Cortex of kidney (tissue), 1 donor: ENCODE data around the gene PPM1L.

ENCODE experiments used
- DNase-seq: peaks from one replicate; lab custom pipeline; 2025; lab: John Stamatoyannopoulos, UW

Gene PPM1L

GRCh38 chr3:161101609-161102008, 345.6 kb downstream of the PPM1L start:
- no peak for DNase-seq

GRCh38 chr3:161103776-161104385, 347.9 kb downstream of the PPM1L start:
- no peak for DNase-seq

GRCh38 chr3:161104561-161105551, 348.8 kb downstream of the PPM1L start, which contains the start of gene B3GALNT1:
TSS of gene B3GALNT1 (minus strand) at chr3:161105349. CDS start at chr3:161086754, 18,595 bp downstream.
- no peak for DNase-seq

- no peak for DNase-seq
These were observed 351.3 kb downstream of the PPM1L start for GRCh38 chr3:161107311-161107710.

- no peak for DNase-seq
These were observed 352.8 kb downstream of the PPM1L start for GRCh38 chr3:161108840-161109239.

GRCh38 chr3:161117646-161118045, 361.6 kb downstream of the PPM1L start:
- DNase-seq, result no peak

- DNase-seq, result no peak
These were observed 370.5 kb downstream of the PPM1L start for GRCh38 chr3:161126495-161126894.
